K562 (cell line): Measurements from ENCODE around the gene RHBDD1. TPM values are rescaled to one million over a fixed set of nuclear protein-coding genes. Genes with fewer than 3 reads are reported as not detected.

Experiments
- ATAC-seq: fragments of 200-7000 bp; cut with Tn5 transposase; 3 replicates; pipeline ENCODE4 v1.9.1; 2020; ENCODE audit warnings: moderate library complexity
- BruUV-seq: library from RNA; stranded (reverse); fragments of 400-500 nt; replicated peaks from 2 replicates; lab custom pipeline; 2021; lab: Mats Ljungman, UMichigan
- CTCF ChIA-PET: fragments of 300-600 bp; formaldehyde crosslinking; extraction: SDS; loops from one replicate; lab custom pipeline; 2021; ENCODE audit warnings: low intra/inter-chr PET ratio; lab: Yijun Ruan, JAX
- POLR2A ChIA-PET: fragments of 300-600, 350-650 bp; sonication (Branson Sonifier 250); formaldehyde crosslinking; extraction: SDS; loops from one replicate; lab custom pipeline; 2021; ENCODE audit warnings: antibody characterized with exemption, inconsistent platforms; lab: Yijun Ruan, JAX
- DNase-seq, 4 experiments: peaks; one replicate each; pipeline versions ENCODE4 v3.0.0 to v3.0.0-alpha.2; 2011 to 2018; ENCODE audit warnings: low spot score in 3 of 4, mixed read lengths in 3 of 4; ENCODE audit errors: extremely low read depth in 1 of 4
- FAIRE-seq: peaks from 2 replicates; lab custom pipeline; 2011; peaks lifted over from hg19 to GRCh38; lab: Jason Lieb, UNC
- H2AFZ ChIP-seq: 2 replicates; pipeline ENCODE4 v1.6.0; 2011; ENCODE audit warnings: low read depth, low read length, control low read depth, inconsistent platforms
- H3K27ac ChIP-seq: fragments of 200-600 bp; 3 replicates; pipeline ENCODE4 v1.8.0; 2011; ENCODE audit warnings: low read depth, mild to moderate bottlenecking, control low read depth, inconsistent platforms, low read length, moderate library complexity, mixed read lengths; ENCODE audit errors: extremely low read depth
- H3K27me3 ChIP-seq, 2 experiments: fragments of 300-600 bp in 1 of 2; 2 replicates in 1 of 2; 3 replicates in 1 of 2; pipeline versions ENCODE4 v1.6.0 to v1.8.0; 2011; ENCODE audit warnings: inconsistent platforms in 2 of 2, low read length in 2 of 2, mild to moderate bottlenecking in 1 of 2, mixed read lengths in 1 of 2, moderate library complexity in 1 of 2; ENCODE audit not compliant: control insufficient read depth in 2 of 2, insufficient read depth in 2 of 2
- H3K36me3 ChIP-seq: fragments of 300-600 bp; 3 replicates; pipeline ENCODE4 v1.8.0; 2011; ENCODE audit warnings: mild to moderate bottlenecking, low read length, inconsistent platforms; ENCODE audit not compliant: control insufficient read depth, insufficient read depth
- H3K4me1 ChIP-seq, 2 experiments: fragments of 200-600 bp in 1 of 2; replicated peaks in 1 of 2; 2 replicates in 1 of 2; 3 replicates in 1 of 2; pipeline versions ENCODE4 v1.5.1 to v1.8.0; 2011; ENCODE audit warnings: inconsistent platforms in 2 of 2, low read length in 2 of 2, mild to moderate bottlenecking in 1 of 2, mixed read lengths in 1 of 2, moderate library complexity in 1 of 2; ENCODE audit not compliant: control insufficient read depth in 2 of 2, insufficient read depth in 2 of 2
- H3K4me2 ChIP-seq: 2 replicates; pipeline ENCODE4 v1.6.1; 2011; ENCODE audit warnings: low read length, control low read depth, inconsistent platforms, mixed read lengths; ENCODE audit not compliant: insufficient read depth
- H3K4me3 ChIP-seq: fragments of 200-600 bp; sonication (generic), shearing (Covaris generic); 2 replicates; pipeline ENCODE4 v1.5.1; 2016; ENCODE audit warnings: control low read depth, inconsistent platforms
- H3K79me2 ChIP-seq: fragments of 200-600 bp; 3 replicates; pipeline ENCODE4 v1.8.0; 2011; ENCODE audit warnings: low read length, inconsistent platforms; ENCODE audit not compliant: control insufficient read depth, insufficient read depth
- H3K9ac ChIP-seq, 2 experiments: 2 replicates each; pipeline versions ENCODE4 v1.6.0 to v1.6.1; 2011; ENCODE audit warnings: low read depth in 2 of 2, low read length in 2 of 2, control low read depth in 1 of 2, inconsistent platforms in 1 of 2, mild to moderate bottlenecking in 1 of 2, mixed read lengths in 1 of 2; ENCODE audit not compliant: insufficient read depth in 1 of 2
- H3K9me1 ChIP-seq: one replicate; pipeline ENCODE4 v1.6.0; 2011; ENCODE audit warnings: inconsistent platforms, mild to moderate bottlenecking, low read length, moderate library complexity; ENCODE audit not compliant: control insufficient read depth, insufficient read depth
- H3K9me3 ChIP-seq: replicated peaks from 2 replicates; pipeline ENCODE4 v1.5.1; 2011; ENCODE audit warnings: low read depth, low read length, inconsistent platforms; ENCODE audit not compliant: control insufficient read depth, insufficient read depth
- H4K20me1 ChIP-seq: replicated peaks from 2 replicates; pipeline ENCODE4 v1.6.1; 2011; ENCODE audit warnings: low read length, inconsistent platforms, mixed read lengths; ENCODE audit not compliant: control insufficient read depth, insufficient read depth
- ARNT ChIP-seq, 2 experiments: fragments of 450-650 bp; IDR thresholded peaks; 2 replicates each; pipeline ENCODE4 v1.6.1; 2016; ENCODE audit warnings: mild to moderate bottlenecking in 1 of 2
- CEBPB ChIP-seq: fragments of 450-650 bp; IDR thresholded peaks from 2 replicates; pipeline ENCODE4 v1.6.1; 2016; ENCODE audit warnings: missing genetic modification characterization, missing compliant biosample characterization
- KLF10 ChIP-seq: fragments of 250-450 bp; sonication (Bioruptor Pico); IDR thresholded peaks from 2 replicates; pipeline ENCODE4 v1.6.1; 2021; ENCODE audit warnings: matching md5 sums
- OTX1 ChIP-seq: fragments of 450-650 bp; formaldehyde crosslinking; IDR thresholded peaks from 2 replicates; pipeline ENCODE4 v1.4.0; 2022; ENCODE audit warnings: mild to moderate bottlenecking
- RBM39 ChIP-seq: fragments of 200-400 bp; formaldehyde crosslinking; optimal IDR thresholded peaks from 2 replicates; pipeline ENCODE3; 2018; ENCODE audit warnings: low read depth, low read length
- ZBTB17 ChIP-seq: fragments of 450-650 bp; formaldehyde crosslinking; IDR thresholded peaks from 2 replicates; pipeline ENCODE4 v1.4.0; 2020; ENCODE audit warnings: mild to moderate bottlenecking
- ZNF507 ChIP-seq: conservative IDR thresholded peaks from 2 replicates; pipeline ENCODE4 v1.6.1; 2017; ENCODE audit warnings: missing genetic modification characterization, missing compliant biosample characterization
- WGBS: fragments of 100-300 bp; shearing (Covaris generic); methylation state at CpG from one replicate; pipeline ENCODE4 v1.1.6; 2016; ENCODE audit warnings: low coverage, mixed read lengths; ENCODE audit not compliant: insufficient coverage; ENCODE audit errors: missing lambda C conversion rate; 5-methylcytosine and 5-hydroxymethylcytosine counted together
- in situ Hi-C: fragments of 300-500 bp; cut with MboI; formaldehyde crosslinking; loops from 4 replicates; pipeline ENCODE4 v1.15.0; 2018; ENCODE audit warnings: inconsistent platforms, mixed read lengths
- intact Hi-C: fragments of 100-400 bp; cut with micrococcal nuclease; formaldehyde crosslinking; loops from 2 replicates; pipeline ENCODE4 v1.14.2; 2022
- polyA plus RNA-seq, 8 experiments: library from polyadenylated mRNA; depleted of rRNA in 4 of 8; stranded (reverse) in 5 of 8; unstranded in 3 of 8; fragments of >200 nt; fragmentation: Nextera tagmentation in 2 of 8; fragmentation: Illumina TruSeq in 1 of 8; extraction: Ambion mirVana in 2 of 8; extraction: Trizol in 1 of 8; gene quantifications; 2 replicates each; pipeline versions ENCODE4 v1.2.1 to v1.2.3, GENCODE V29; 2011 to 2014; ENCODE audit warnings: inconsistent platforms in 1 of 8, missing spikeins in 1 of 8
- total RNA-seq, 7 experiments: library from RNA; depleted of rRNA in 6 of 7; stranded (reverse); fragments of >200 nt in 6 of 7; fragmentation: Illumina TruSeq in 2 of 7; extraction: Trizol in 2 of 7; gene quantifications; 2 replicates each; pipeline versions ENCODE4 v1.2.1 to v1.2.3, GENCODE V29; 2011 to 2021; ENCODE audit warnings: low replicate concordance in 1 of 7

Gene RHBDD1
- total and polyA plus RNA-seq, 9 of the 15 experiments (the other 6 are each of a cell fraction or from before 2014, with no cell fraction given): 4.8 to 34.8 (median 15.6) TPM

- POLR2A ChIA-PET: interaction anchor here (4.1 kb wide), 1 partner anchor 10 kb away, joined by 16 read pairs; the partner anchor contains the start of gene RHBDD1
- WGBS: 65% methylated on average over 3 of the region's 3 CpGs
- Histone ChIP-seq H3K4me1 (peaks cover 3 to 10% of the 10 kb centered on the region in 2 experiments; a peak in 4 of 5 replicates), H2AFZ (no peak overlapping the region), H3K27me3 (no peaks in the 10 kb centered on the region), H3K4me3 (no peak overlapping the region), H4K20me1 (no peaks in the 10 kb centered on the region; the same call in 1 of the 2 replicates), H3K4me2 (no peak overlapping the region), H3K9me1 (no peaks in the 10 kb centered on the region), H3K79me2 (peaks cover 66% of the 10 kb centered on the region), H3K9me3 (no peaks in the 10 kb centered on the region), H3K36me3 (peaks cover 10% of the 10 kb centered on the region), H3K9ac (no peak overlapping the region), H3K27ac (no peak overlapping the region)
- no peak for DNase-seq
- no TSS peak for BruUV-seq
- intact Hi-C loops: no loop called here
- 0 out of 3 replicates have a peak, but pooled peaks have one; percentile 18 for ATAC-seq
- in situ Hi-C loops: no loop called here
- CTCF ChIA-PET: no interaction called here
- no peak for FAIRE-seq
- TF ChIP-seq KLF10 (no peak), ZBTB17 (CRISPR knock-in tag) (no peak), ARNT (IDR thresholded peaks at IDR 0.05) (no peak), OTX1 (CRISPR knock-in tag) (no peak), CEBPB (tag) (0 out of 2 replicates have a peak, but pooled peaks have one; percentile 11), RBM39 (no peak), ZNF507 (no peak)
Observed at GRCh38 chr2:226845386-226846116, 9.7 kb downstream of the RHBDD1 start.
